Memory B cell (primary cell): ENCODE measurements around the gene USP36.
"Not testable (repeated sequence)": the region's sequence is repeated elsewhere in the genome, so short reads cannot be mapped to it uniquely, and the experiment has no call there.

ENCODE experiments used
- ATAC-seq: fragments of 150-1000 bp; cut with Tn5 transposase; 2 replicates; pipeline ENCODE4 v1.10.0; 2021; ENCODE audit warnings: low read depth, mild to moderate bottlenecking, moderate library complexity
- DNase-seq, 2 donors: peaks; one replicate each; pipeline ENCODE4 v3.0.0; 2022; ENCODE audit warnings: low spot score in 2 of 2
- H3K27ac Mint-ChIP-seq: one replicate; pipeline ENCODE4 v1.8.0; 2022; ENCODE audit warnings: mild to moderate bottlenecking, moderate library complexity, mixed read lengths
- H3K27me3 Mint-ChIP-seq: one replicate; pipeline ENCODE4 v1.8.0; 2022; ENCODE audit warnings: mixed read lengths
- H3K36me3 Mint-ChIP-seq: one replicate; pipeline ENCODE4 v1.8.0; 2022; ENCODE audit warnings: mild to moderate bottlenecking, mixed read lengths
- H3K4me1 Mint-ChIP-seq: one replicate; pipeline ENCODE4 v1.8.0; 2022; ENCODE audit warnings: mixed read lengths
- H3K4me3 Mint-ChIP-seq: one replicate; pipeline ENCODE4 v1.8.0; 2022; ENCODE audit warnings: mild to moderate bottlenecking, moderate library complexity, mixed read lengths
- H3K9me3 Mint-ChIP-seq: one replicate; pipeline ENCODE4 v1.8.0; 2022; ENCODE audit warnings: mixed read lengths

USP36 gene

GRCh38 chr17:78878871-78879527 is 38.4 kb upstream of the USP36 start:
- ATAC-seq = no peak
- no peaks in the 10 kb centered on the region for H3K9me3 Mint-ChIP-seq
- H3K27me3 Mint-ChIP-seq = peaks cover 15% of the 10 kb centered on the region
- no peak overlapping the region for H3K27ac Mint-ChIP-seq
- H3K36me3 Mint-ChIP-seq = peaks cover 2% of the 10 kb centered on the region
- DNase-seq = no peak
- peak overlapping the region; percentile 34 for H3K4me3 Mint-ChIP-seq
- peaks cover 25% of the 10 kb centered on the region for H3K4me1 Mint-ChIP-seq

GRCh38 chr17:78878261-78878660 is 37.6 kb upstream of the USP36 start:
- no peak overlapping the region for H3K27ac Mint-ChIP-seq
- H3K27me3 Mint-ChIP-seq = peaks cover 15% of the 10 kb centered on the region
- ATAC-seq = no peak
- H3K4me3 Mint-ChIP-seq = no peak overlapping the region
- no peaks in the 10 kb centered on the region for H3K9me3 Mint-ChIP-seq
- DNase-seq = no peak
- peaks cover 2% of the 10 kb centered on the region for H3K36me3 Mint-ChIP-seq
- H3K4me1 Mint-ChIP-seq = peaks cover 25% of the 10 kb centered on the region

GRCh38 chr17:78876954-78877517 is 36.4 kb upstream of the USP36 start:
- H3K36me3 Mint-ChIP-seq = not testable (repeated sequence)

GRCh38 chr17:78876094-78876597 is 35.5 kb upstream of the USP36 start:
- no peak for ATAC-seq
- peaks cover 13% of the 10 kb centered on the region for H3K27me3 Mint-ChIP-seq
- no peak for DNase-seq
- H3K36me3 Mint-ChIP-seq = peaks cover 2% of the 10 kb centered on the region
- H3K4me1 Mint-ChIP-seq = peaks cover 21% of the 10 kb centered on the region
- H3K27ac Mint-ChIP-seq = no peak overlapping the region
- H3K4me3 Mint-ChIP-seq = no peak overlapping the region
- H3K9me3 Mint-ChIP-seq = no peaks in the 10 kb centered on the region

More at GRCh38 chr17:78876954-78877517, 36.4 kb upstream of the USP36 start:
- Mint-ChIP-seq H3K27me3 (peaks cover 13% of the 10 kb centered on the region), H3K4me1 (peaks cover 21% of the 10 kb centered on the region)
- not testable (repeated sequence) for H3K27ac Mint-ChIP-seq, H3K4me3 Mint-ChIP-seq, ATAC-seq, H3K9me3 Mint-ChIP-seq, DNase-seq

GRCh38 chr17:78875363-78876093 is 34.9 kb upstream of the USP36 start:
- H3K4me3 Mint-ChIP-seq = no peak overlapping the region
- H3K4me1 Mint-ChIP-seq = peaks cover 21% of the 10 kb centered on the region
- no peaks in the 10 kb centered on the region for H3K9me3 Mint-ChIP-seq
- DNase-seq (no peak), ATAC-seq (no peak)
- peaks cover 13% of the 10 kb centered on the region for H3K27me3 Mint-ChIP-seq
- H3K27ac Mint-ChIP-seq = no peak overlapping the region
- peaks cover 5% of the 10 kb centered on the region for H3K36me3 Mint-ChIP-seq

GRCh38 chr17:78873519-78874340 is 33.1 kb upstream of the USP36 start:
- ATAC-seq (no peak), DNase-seq (no peak)
- Mint-ChIP-seq H3K4me1 (peaks cover 13% of the 10 kb centered on the region), H3K9me3 (no peaks in the 10 kb centered on the region), H3K36me3 (peaks cover 9% of the 10 kb centered on the region), H3K27me3 (peaks cover 10% of the 10 kb centered on the region), H3K27ac (no peak overlapping the region), H3K4me3 (no peak overlapping the region)

GRCh38 chr17:78872486-78872885 is 31.9 kb upstream of the USP36 start:
- no peak overlapping the region for H3K27ac Mint-ChIP-seq
- no peak for DNase-seq

GRCh38 chr17:78870621-78871020 is 30.0 kb upstream of the USP36 start:
- H3K36me3 Mint-ChIP-seq = peaks cover 10% of the 10 kb centered on the region
- DNase-seq (no peak), ATAC-seq (no peak)
- H3K4me1 Mint-ChIP-seq = peaks cover 4% of the 10 kb centered on the region
- H3K27ac Mint-ChIP-seq = no peak overlapping the region
- H3K4me3 Mint-ChIP-seq = no peak overlapping the region
- peaks cover 6% of the 10 kb centered on the region for H3K27me3 Mint-ChIP-seq
- H3K9me3 Mint-ChIP-seq = no peaks in the 10 kb centered on the region

More at GRCh38 chr17:78872486-78872885, 31.9 kb upstream of the USP36 start:
- H3K4me1 Mint-ChIP-seq = peaks cover 11% of the 10 kb centered on the region
- H3K36me3 Mint-ChIP-seq = peaks cover 13% of the 10 kb centered on the region
- no peak for ATAC-seq
- H3K4me3 Mint-ChIP-seq = no peak overlapping the region
- peaks cover 9% of the 10 kb centered on the region for H3K27me3 Mint-ChIP-seq
- no peaks in the 10 kb centered on the region for H3K9me3 Mint-ChIP-seq

GRCh38 chr17:78868391-78868790 is 27.8 kb upstream of the USP36 start:
- Mint-ChIP-seq H3K27ac (no peak overlapping the region), H3K9me3 (no peaks in the 10 kb centered on the region), H3K4me3 (no peak overlapping the region), H3K27me3 (peaks cover 13% of the 10 kb centered on the region), H3K36me3 (peaks cover 10% of the 10 kb centered on the region), H3K4me1 (peaks cover 3% of the 10 kb centered on the region)
- ATAC-seq (no peak), DNase-seq (no peak)

- not testable (repeated sequence) for ATAC-seq, H3K4me3 Mint-ChIP-seq, H3K4me1 Mint-ChIP-seq, H3K27ac Mint-ChIP-seq, DNase-seq, H3K9me3 Mint-ChIP-seq
- peaks cover 10% of the 10 kb centered on the region for H3K36me3 Mint-ChIP-seq
- H3K27me3 Mint-ChIP-seq = peaks cover 13% of the 10 kb centered on the region
These were observed 26.4 kb upstream of the USP36 start for GRCh38 chr17:78867046-78867445.

- peaks cover 10% of the 10 kb centered on the region for H3K36me3 Mint-ChIP-seq
- DNase-seq (peak; percentile 65 to 75), ATAC-seq (peak; percentile 71)
- H3K27ac Mint-ChIP-seq = no peak overlapping the region
- no peak overlapping the region for H3K4me3 Mint-ChIP-seq
- peaks cover 3% of the 10 kb centered on the region for H3K4me1 Mint-ChIP-seq
- peaks cover 13% of the 10 kb centered on the region for H3K27me3 Mint-ChIP-seq
- no peaks in the 10 kb centered on the region for H3K9me3 Mint-ChIP-seq
These were observed 25.2 kb upstream of the USP36 start for GRCh38 chr17:78865682-78866390.

- no peak for ATAC-seq
- Mint-ChIP-seq H3K36me3 (peaks cover 4% of the 10 kb centered on the region), H3K4me3 (no peak overlapping the region), H3K27me3 (peaks cover 11% of the 10 kb centered on the region), H3K27ac (no peak overlapping the region), H3K9me3 (no peaks in the 10 kb centered on the region), H3K4me1 (peaks cover 3% of the 10 kb centered on the region)
- no peak for DNase-seq
These were observed 23.5 kb upstream of the USP36 start for GRCh38 chr17:78864117-78864516.
